GM19324 (cell line): Measurements from ENCODE around the gene LHCGR.

ENCODE experiments used
- ATAC-seq: cut with Tn5 transposase; IDR thresholded peaks from one replicate; pipeline ENCODE4 v1.9.1; 2021; ENCODE audit warnings: mild to moderate bottlenecking, moderate library complexity; ENCODE audit not compliant: unreplicated experiment, low FRiP score

The LHCGR gene

GRCh38 chr2:48755473-48755872 lies at the start of gene LHCGR:
TSS of gene LHCGR (minus strand) at chr2:48755724. CDS start at chr2:48755671, 53 bp downstream.
- ATAC-seq, result no peak

- no peak for ATAC-seq
Observed at GRCh38 chr2:48799601-48800000, 44.1 kb upstream of the LHCGR start.

GRCh38 chr2:48795065-48795464 lies 39.5 kb upstream of the LHCGR start:
- ATAC-seq, result no peak

GRCh38 chr2:48793671-48794070 lies 38.1 kb upstream of the LHCGR start:
- no peak for ATAC-seq

- ATAC-seq, result no peak
Observed at GRCh38 chr2:48792030-48792429, 36.5 kb upstream of the LHCGR start.

- no peak for ATAC-seq
Observed at GRCh38 chr2:48790407-48791170, 35.1 kb upstream of the LHCGR start.

- ATAC-seq, result no peak
Observed at GRCh38 chr2:48787580-48787979, 32.1 kb upstream of the LHCGR start.

- ATAC-seq, result no peak
Observed at GRCh38 chr2:48781366-48781765, 25.8 kb upstream of the LHCGR start.

GRCh38 chr2:48779019-48779716 lies 23.6 kb upstream of the LHCGR start:
- no peak for ATAC-seq

GRCh38 chr2:48774251-48774650 lies 18.7 kb upstream of the LHCGR start:
- ATAC-seq, result no peak

- ATAC-seq, result no peak
Observed at GRCh38 chr2:48771241-48772014, 15.9 kb upstream of the LHCGR start.

- no peak for ATAC-seq
Observed at GRCh38 chr2:48770181-48770580, 14.7 kb upstream of the LHCGR start.

- no peak for ATAC-seq
Observed at GRCh38 chr2:48768669-48769068, 13.1 kb upstream of the LHCGR start.

- no peak for ATAC-seq
Observed at GRCh38 chr2:48767330-48767729, 11.8 kb upstream of the LHCGR start.

GRCh38 chr2:48760826-48761225 lies 5.3 kb upstream of the LHCGR start:
- no peak for ATAC-seq

GRCh38 chr2:48759682-48760081 lies 4.2 kb upstream of the LHCGR start:
- no peak for ATAC-seq

- no peak for ATAC-seq
Observed at GRCh38 chr2:48756289-48756688, 765 bp upstream of the LHCGR start.

- no peak for ATAC-seq
Observed at GRCh38 chr2:48754874-48755273, 650 bp downstream of the LHCGR start.

GRCh38 chr2:48753228-48753627 lies 2.3 kb downstream of the LHCGR start:
- no peak for ATAC-seq

- ATAC-seq, result peak; percentile 45
Observed at GRCh38 chr2:48750128-48750739, 5.3 kb downstream of the LHCGR start.
